Activated CD4-positive, alpha-beta T cell treated with anti-CD3 and anti-CD28 coated beads, Interleukin-2, Interleukin-4, amounts not matched to agents 100 ng/mL and 50 ng/mL, durations not matched to agents 16 hours and 8 hours (primary cell): ENCODE data around the gene LIN28A.

Source experiments
- DNase-seq: peaks from one replicate; pipeline ENCODE4 v3.0.0-alpha.2; 2020; ENCODE audit warnings: low spot score

Gene LIN28A

GRCh38 chr1:26438041-26438440, 27.4 kb downstream of the LIN28A start:
- DNase-seq = no peak

GRCh38 chr1:26440259-26440658, 29.6 kb downstream of the LIN28A start:
- no peak for DNase-seq

- DNase-seq = no peak
Measured at GRCh38 chr1:26449868-26450267, 39.3 kb downstream of the LIN28A start.

GRCh38 chr1:26450908-26451307, 40.3 kb downstream of the LIN28A start:
- DNase-seq = no peak

- no peak for DNase-seq
Measured at GRCh38 chr1:26452459-26453183, 42.0 kb downstream of the LIN28A start.

GRCh38 chr1:26459148-26459547, 48.5 kb downstream of the LIN28A start:
- no peak for DNase-seq

- no peak for DNase-seq
Measured at GRCh38 chr1:26459573-26460031, 49.0 kb downstream of the LIN28A start.

- DNase-seq = no peak
Measured at GRCh38 chr1:26468911-26469310, 58.3 kb downstream of the LIN28A start.

- DNase-seq = no peak
Measured at GRCh38 chr1:26469558-26469957, 58.9 kb downstream of the LIN28A start.

- DNase-seq = no peak
Measured at GRCh38 chr1:26470878-26471497, 60.4 kb downstream of the LIN28A start.

GRCh38 chr1:26471498-26472319, 61.1 kb downstream of the LIN28A start:
- DNase-seq = peak; percentile 40

GRCh38 chr1:26472320-26472900, 61.8 kb downstream of the LIN28A start, which contains the start of gene HMGN2:
TSS of gene HMGN2 (plus strand) at chr1:26472440. CDS start at chr1:26472613, 173 bp downstream.
- peak; percentile 93 for DNase-seq

GRCh38 chr1:26472901-26473845, 62.6 kb downstream of the LIN28A start:
- DNase-seq = peak; percentile 94

GRCh38 chr1:26474818-26475217, 64.2 kb downstream of the LIN28A start:
- no peak for DNase-seq

GRCh38 chr1:26475989-26476388, 65.4 kb downstream of the LIN28A start:
- DNase-seq = no peak

- DNase-seq = no peak
Measured at GRCh38 chr1:26476958-26477357, 66.3 kb downstream of the LIN28A start.

GRCh38 chr1:26477446-26478152, 67.0 kb downstream of the LIN28A start:
- DNase-seq = no peak

GRCh38 chr1:26478159-26478558, 67.5 kb downstream of the LIN28A start:
- DNase-seq = no peak

- DNase-seq = no peak
Measured at GRCh38 chr1:26478988-26479387, 68.4 kb downstream of the LIN28A start.
